ENCODE data around the gene SLC43A3.

SLC43A3 gene

GRCh38 chr11:57425565-57426438 lies 1.1 kb downstream of the SLC43A3 start:
- Mint-ChIP-seq H3K27me3 (ENCODE audit: low read depth) (peaks cover 11% of the 10 kb centered on the region), H3K9me3 (no peaks in the 10 kb centered on the region), H3K27ac (peak overlapping the region; percentile 77), H3K36me3 (ENCODE audit: low read depth) (peaks cover 18% of the 10 kb centered on the region), H3K4me1 (ENCODE audit: low read depth) (peaks cover 38% of the 10 kb centered on the region), H3K4me3 (peak overlapping the region; percentile 81)

- Mint-ChIP-seq H3K4me3 (peak overlapping the region; percentile 81), H3K27me3 (ENCODE audit: low read depth) (peaks cover 10% of the 10 kb centered on the region), H3K27ac (peak overlapping the region; percentile 77), H3K36me3 (ENCODE audit: low read depth) (peaks cover 18% of the 10 kb centered on the region), H3K4me1 (ENCODE audit: low read depth) (peaks cover 38% of the 10 kb centered on the region), H3K9me3 (no peaks in the 10 kb centered on the region)
These were observed 1.9 kb downstream of the SLC43A3 start for GRCh38 chr11:57424792-57425564.

GRCh38 chr11:57424137-57424791 lies 2.7 kb downstream of the SLC43A3 start:
- Mint-ChIP-seq H3K36me3 (ENCODE audit: low read depth) (peaks cover 19% of the 10 kb centered on the region), H3K4me1 (ENCODE audit: low read depth) (peaks cover 39% of the 10 kb centered on the region), H3K4me3 (peak overlapping the region; percentile 81), H3K27ac (peak overlapping the region; percentile 77), H3K27me3 (ENCODE audit: low read depth) (peaks cover 4% of the 10 kb centered on the region), H3K9me3 (no peaks in the 10 kb centered on the region)

- Mint-ChIP-seq H3K9me3 (no peaks in the 10 kb centered on the region), H3K4me3 (no peak overlapping the region), H3K27me3 (ENCODE audit: low read depth) (no peaks in the 10 kb centered on the region), H3K4me1 (ENCODE audit: low read depth) (peaks cover 41% of the 10 kb centered on the region), H3K36me3 (ENCODE audit: low read depth) (peaks cover 22% of the 10 kb centered on the region), H3K27ac (peak overlapping the region; percentile 53)
These were observed 4.3 kb downstream of the SLC43A3 start for GRCh38 chr11:57422669-57423068.

- Mint-ChIP-seq H3K36me3 (ENCODE audit: low read depth) (peaks cover 28% of the 10 kb centered on the region), H3K4me1 (ENCODE audit: low read depth) (peaks cover 36% of the 10 kb centered on the region), H3K27ac (no peak overlapping the region)
These were observed 5.1 kb downstream of the SLC43A3 start for GRCh38 chr11:57421805-57422204.

GRCh38 chr11:57421066-57421465 lies 5.9 kb downstream of the SLC43A3 start:
- peaks cover 30% of the 10 kb centered on the region for H3K4me1 Mint-ChIP-seq (ENCODE audit: low read depth)
- no peaks in the 10 kb centered on the region for H3K9me3 Mint-ChIP-seq
- no peak overlapping the region for H3K27ac Mint-ChIP-seq
- H3K36me3 Mint-ChIP-seq (ENCODE audit: low read depth) = peaks cover 30% of the 10 kb centered on the region
- H3K4me3 Mint-ChIP-seq = no peak overlapping the region
- H3K27me3 Mint-ChIP-seq (ENCODE audit: low read depth) = no peaks in the 10 kb centered on the region

More at GRCh38 chr11:57421805-57422204, 5.1 kb downstream of the SLC43A3 start:
- Mint-ChIP-seq H3K27me3 (ENCODE audit: low read depth) (no peaks in the 10 kb centered on the region), H3K4me3 (no peak overlapping the region), H3K9me3 (no peaks in the 10 kb centered on the region)

GRCh38 chr11:57419146-57419545 lies 7.8 kb downstream of the SLC43A3 start:
- Mint-ChIP-seq H3K27me3 (ENCODE audit: low read depth) (no peaks in the 10 kb centered on the region), H3K9me3 (no peaks in the 10 kb centered on the region), H3K27ac (no peak overlapping the region), H3K4me3 (no peak overlapping the region), H3K36me3 (ENCODE audit: low read depth) (peaks cover 39% of the 10 kb centered on the region), H3K4me1 (ENCODE audit: low read depth) (peaks cover 17% of the 10 kb centered on the region)

GRCh38 chr11:57418131-57418530 lies 8.8 kb downstream of the SLC43A3 start:
- Mint-ChIP-seq H3K36me3 (ENCODE audit: low read depth) (peaks cover 43% of the 10 kb centered on the region), H3K27ac (no peak overlapping the region), H3K4me1 (ENCODE audit: low read depth) (peaks cover 15% of the 10 kb centered on the region), H3K4me3 (no peak overlapping the region), H3K27me3 (ENCODE audit: low read depth) (no peaks in the 10 kb centered on the region), H3K9me3 (no peaks in the 10 kb centered on the region)

- no peaks in the 10 kb centered on the region for H3K9me3 Mint-ChIP-seq
- peaks cover 40% of the 10 kb centered on the region for H3K36me3 Mint-ChIP-seq (ENCODE audit: low read depth)
- H3K4me3 Mint-ChIP-seq = no peak overlapping the region
- peaks cover 7% of the 10 kb centered on the region for H3K4me1 Mint-ChIP-seq (ENCODE audit: low read depth)
- no peaks in the 10 kb centered on the region for H3K27me3 Mint-ChIP-seq (ENCODE audit: low read depth)
- H3K27ac Mint-ChIP-seq = no peak overlapping the region
These were observed 9.9 kb downstream of the SLC43A3 start for GRCh38 chr11:57417056-57417455.

- Mint-ChIP-seq H3K27ac (no peak overlapping the region), H3K36me3 (ENCODE audit: low read depth) (peaks cover 40% of the 10 kb centered on the region), H3K4me3 (no peak overlapping the region), H3K27me3 (ENCODE audit: low read depth) (no peaks in the 10 kb centered on the region), H3K4me1 (ENCODE audit: low read depth) (peaks cover 7% of the 10 kb centered on the region), H3K9me3 (no peaks in the 10 kb centered on the region)
These were observed 10.5 kb downstream of the SLC43A3 start for GRCh38 chr11:57416436-57416835.

GRCh38 chr11:57414612-57415212 lies 12.2 kb downstream of the SLC43A3 start:
- H3K9me3 Mint-ChIP-seq = no peaks in the 10 kb centered on the region
- no peak overlapping the region for H3K27ac Mint-ChIP-seq
- peaks cover 9% of the 10 kb centered on the region for H3K4me1 Mint-ChIP-seq (ENCODE audit: low read depth)
- H3K27me3 Mint-ChIP-seq (ENCODE audit: low read depth) = no peaks in the 10 kb centered on the region
- no peak overlapping the region for H3K4me3 Mint-ChIP-seq
- peaks cover 47% of the 10 kb centered on the region for H3K36me3 Mint-ChIP-seq (ENCODE audit: low read depth)

- no peak overlapping the region for H3K27ac Mint-ChIP-seq
- H3K27me3 Mint-ChIP-seq (ENCODE audit: low read depth) = no peaks in the 10 kb centered on the region
- H3K36me3 Mint-ChIP-seq (ENCODE audit: low read depth) = peaks cover 46% of the 10 kb centered on the region
These were observed 13.2 kb downstream of the SLC43A3 start for GRCh38 chr11:57413681-57414080.

GRCh38 chr11:57410287-57410686 lies 16.6 kb downstream of the SLC43A3 start:
- no peak overlapping the region for H3K27ac Mint-ChIP-seq
- H3K27me3 Mint-ChIP-seq (ENCODE audit: low read depth) = no peaks in the 10 kb centered on the region
- H3K4me1 Mint-ChIP-seq (ENCODE audit: low read depth) = peaks cover 24% of the 10 kb centered on the region
- no peak overlapping the region for H3K4me3 Mint-ChIP-seq
- no peaks in the 10 kb centered on the region for H3K9me3 Mint-ChIP-seq
- H3K36me3 Mint-ChIP-seq (ENCODE audit: low read depth) = peaks cover 47% of the 10 kb centered on the region

More at GRCh38 chr11:57413681-57414080, 13.2 kb downstream of the SLC43A3 start:
- Mint-ChIP-seq H3K4me3 (no peak overlapping the region), H3K4me1 (ENCODE audit: low read depth) (peaks cover 7% of the 10 kb centered on the region), H3K9me3 (no peaks in the 10 kb centered on the region)
